Panc1 (cell line): ENCODE data around the gene COX7B. TPM values are rescaled to one million over a fixed set of nuclear protein-coding genes. Genes with fewer than 3 reads are reported as not detected.

Source experiments
- ATAC-seq: fragments of 200-7000 bp; cut with Tn5 transposase; 2 replicates; pipeline ENCODE4 v1.9.1; 2020; ENCODE audit warnings: mild to moderate bottlenecking, moderate library complexity
- BruUV-seq: library from RNA; stranded (reverse); fragments of 400-500 nt; replicated peaks from 2 replicates; lab custom pipeline; 2021; lab: Mats Ljungman, UMichigan
- CTCF ChIA-PET: fragments of 300-600 bp; sonication (Branson Sonifier 250); formaldehyde crosslinking; loops from one replicate; lab custom pipeline; 2022; ENCODE audit warnings: antibody characterized with exemption; lab: Charles Lee
- POLR2A ChIA-PET: fragments of 300-600 bp; sonication (Branson Sonifier 250); formaldehyde crosslinking; loops from one replicate; lab custom pipeline; 2022; ENCODE audit warnings: antibody characterized with exemption; lab: Charles Lee
- DNase-seq: peaks from one replicate; pipeline ENCODE4 v3.0.0-alpha.2; 2010; ENCODE audit warnings: low read depth, low spot score
- H3K27ac ChIP-seq: 2 replicates; pipeline ENCODE4 v1.5.1; 2011; ENCODE audit warnings: mild to moderate bottlenecking, low read length, inconsistent platforms
- H3K27me3 ChIP-seq: fragments of 200-500 bp; sonication (Bioruptor generic); 2 replicates; pipeline ENCODE4 v1.6.0; 2014; ENCODE audit warnings: low read length, inconsistent platforms; ENCODE audit not compliant: control insufficient read depth, insufficient read depth
- H3K36me3 ChIP-seq: fragments of 200-500 bp; sonication (Bioruptor generic); 2 replicates; pipeline ENCODE4 v1.5.1; 2014; ENCODE audit warnings: inconsistent platforms, mild to moderate bottlenecking, low read length, moderate library complexity; ENCODE audit not compliant: control insufficient read depth, insufficient read depth
- H3K4me1 ChIP-seq: 2 replicates; pipeline ENCODE4 v1.5.1; 2011; ENCODE audit warnings: inconsistent platforms, mild to moderate bottlenecking, low read length, moderate library complexity; ENCODE audit not compliant: control insufficient read depth, insufficient read depth
- H3K4me3 ChIP-seq, 2 experiments: 2 replicates each; pipeline ENCODE4 v1.5.1; 2011 to 2012; ENCODE audit warnings: low read depth in 2 of 2, low read length in 2 of 2, mild to moderate bottlenecking in 2 of 2, inconsistent platforms in 1 of 2, moderate library complexity in 1 of 2
- H3K9me3 ChIP-seq: fragments of 200-500 bp; sonication (Bioruptor generic); 2 replicates; pipeline ENCODE4 v1.5.1; 2014; ENCODE audit warnings: low read depth, mild to moderate bottlenecking, inconsistent platforms, low read length, moderate library complexity; ENCODE audit not compliant: control insufficient read depth, insufficient read depth
- POLR2AphosphoS5 ChIP-seq: IDR thresholded peaks from 2 replicates; pipeline ENCODE4 v1.6.1; 2012; ENCODE audit warnings: mild to moderate bottlenecking, low read depth, low read length, moderate library complexity
- SIN3A ChIP-seq: IDR thresholded peaks from 2 replicates; pipeline ENCODE4 v1.6.1; 2012; ENCODE audit warnings: low read depth, mild to moderate bottlenecking, low read length, moderate library complexity, borderline replicate concordance; ENCODE audit not compliant: insufficient read depth
- TCF7L2 ChIP-seq: IDR thresholded peaks from 2 replicates; pipeline ENCODE4 v1.6.1; 2011; ENCODE audit warnings: mild to moderate bottlenecking, low read depth, low read length, inconsistent platforms
- in situ Hi-C: cut with HindIII; loops from 2 replicates; pipeline ENCODE4 v1.10.0; 2016; ENCODE audit warnings: low sequenced_read_pairs, low pct_unique_long_range_greater_than_20kb
- intact Hi-C: fragments of 100-400 bp; cut with micrococcal nuclease; formaldehyde crosslinking; loops from one replicate; pipeline ENCODE4 v1.10.0; 2022; ENCODE audit not compliant: unreplicated experiment
- total RNA-seq: library from RNA; stranded (reverse); gene quantifications from one replicate; pipeline ENCODE4 v1.2.1, GENCODE V29; 2021; ENCODE audit not compliant: unreplicated experiment
- TF ChIP-seq, protein P1 (sequence below): fragments of 450-650 bp; IDR thresholded peaks from 2 replicates; pipeline ENCODE4 v1.5.1; 2017; ENCODE audit warnings: mild to moderate bottlenecking
- TF ChIP-seq, protein P2 (sequence below), 2 experiments: IDR thresholded peaks; 2 replicates each; pipeline ENCODE4 v1.6.1; 2011 to 2012; ENCODE audit warnings: low read depth in 2 of 2, control low read depth in 1 of 2, low read length in 1 of 2, mild to moderate bottlenecking in 1 of 2, moderate library complexity in 1 of 2; ENCODE audit not compliant: insufficient read depth in 1 of 2

COX7B gene
- total RNA-seq, 1 experiment from 2014 or later, result 352 TPM

- peaks cover 2% of the 10 kb centered on the region; the same call in 1 of the 2 replicates for H3K36me3 ChIP-seq
- no peaks in the 10 kb centered on the region for H3K27me3 ChIP-seq
- peak within 1 kb of the TSS; percentile 93 for H3K27ac ChIP-seq
- TF ChIP-seq, protein P1, sequence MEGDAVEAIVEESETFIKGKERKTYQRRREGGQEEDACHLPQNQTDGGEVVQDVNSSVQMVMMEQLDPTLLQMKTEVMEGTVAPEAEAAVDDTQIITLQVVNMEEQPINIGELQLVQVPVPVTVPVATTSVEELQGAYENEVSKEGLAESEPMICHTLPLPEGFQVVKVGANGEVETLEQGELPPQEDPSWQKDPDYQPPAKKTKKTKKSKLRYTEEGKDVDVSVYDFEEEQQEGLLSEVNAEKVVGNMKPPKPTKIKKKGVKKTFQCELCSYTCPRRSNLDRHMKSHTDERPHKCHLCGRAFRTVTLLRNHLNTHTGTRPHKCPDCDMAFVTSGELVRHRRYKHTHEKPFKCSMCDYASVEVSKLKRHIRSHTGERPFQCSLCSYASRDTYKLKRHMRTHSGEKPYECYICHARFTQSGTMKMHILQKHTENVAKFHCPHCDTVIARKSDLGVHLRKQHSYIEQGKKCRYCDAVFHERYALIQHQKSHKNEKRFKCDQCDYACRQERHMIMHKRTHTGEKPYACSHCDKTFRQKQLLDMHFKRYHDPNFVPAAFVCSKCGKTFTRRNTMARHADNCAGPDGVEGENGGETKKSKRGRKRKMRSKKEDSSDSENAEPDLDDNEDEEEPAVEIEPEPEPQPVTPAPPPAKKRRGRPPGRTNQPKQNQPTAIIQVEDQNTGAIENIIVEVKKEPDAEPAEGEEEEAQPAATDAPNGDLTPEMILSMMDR, result no peak
- TF ChIP-seq POLR2AphosphoS5 (peak; percentile 69), TCF7L2 (no peak), SIN3A (0 out of 2 replicates have a peak, but pooled peaks have one; percentile 60)
- TF ChIP-seq, protein P2, sequence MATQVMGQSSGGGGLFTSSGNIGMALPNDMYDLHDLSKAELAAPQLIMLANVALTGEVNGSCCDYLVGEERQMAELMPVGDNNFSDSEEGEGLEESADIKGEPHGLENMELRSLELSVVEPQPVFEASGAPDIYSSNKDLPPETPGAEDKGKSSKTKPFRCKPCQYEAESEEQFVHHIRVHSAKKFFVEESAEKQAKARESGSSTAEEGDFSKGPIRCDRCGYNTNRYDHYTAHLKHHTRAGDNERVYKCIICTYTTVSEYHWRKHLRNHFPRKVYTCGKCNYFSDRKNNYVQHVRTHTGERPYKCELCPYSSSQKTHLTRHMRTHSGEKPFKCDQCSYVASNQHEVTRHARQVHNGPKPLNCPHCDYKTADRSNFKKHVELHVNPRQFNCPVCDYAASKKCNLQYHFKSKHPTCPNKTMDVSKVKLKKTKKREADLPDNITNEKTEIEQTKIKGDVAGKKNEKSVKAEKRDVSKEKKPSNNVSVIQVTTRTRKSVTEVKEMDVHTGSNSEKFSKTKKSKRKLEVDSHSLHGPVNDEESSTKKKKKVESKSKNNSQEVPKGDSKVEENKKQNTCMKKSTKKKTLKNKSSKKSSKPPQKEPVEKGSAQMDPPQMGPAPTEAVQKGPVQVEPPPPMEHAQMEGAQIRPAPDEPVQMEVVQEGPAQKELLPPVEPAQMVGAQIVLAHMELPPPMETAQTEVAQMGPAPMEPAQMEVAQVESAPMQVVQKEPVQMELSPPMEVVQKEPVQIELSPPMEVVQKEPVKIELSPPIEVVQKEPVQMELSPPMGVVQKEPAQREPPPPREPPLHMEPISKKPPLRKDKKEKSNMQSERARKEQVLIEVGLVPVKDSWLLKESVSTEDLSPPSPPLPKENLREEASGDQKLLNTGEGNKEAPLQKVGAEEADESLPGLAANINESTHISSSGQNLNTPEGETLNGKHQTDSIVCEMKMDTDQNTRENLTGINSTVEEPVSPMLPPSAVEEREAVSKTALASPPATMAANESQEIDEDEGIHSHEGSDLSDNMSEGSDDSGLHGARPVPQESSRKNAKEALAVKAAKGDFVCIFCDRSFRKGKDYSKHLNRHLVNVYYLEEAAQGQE (IDR thresholded peaks at IDR 0.05; ENCODE audit: insufficient read depth in 1 of 2, low read depth in 2 of 2, low read length in 1 of 2), result no peak
- DNase-seq, result peak; percentile 90
- intact Hi-C loops (no loop called here), in situ Hi-C loops (no loop called here)
- no peaks in the 10 kb centered on the region; the same call in 1 of the 2 replicates for H3K4me1 ChIP-seq
- peak; percentile 97 for ATAC-seq
- ChIA-PET POLR2A (interaction anchor here (0.6 kb wide), 1 partner anchor 189 kb away, joined by 4 read pairs; no protein-coding TSS in a partner anchor), CTCF (no interaction called here)
- no peaks in the 10 kb centered on the region for H3K9me3 ChIP-seq
- peak within 1 kb of the TSS; percentile 91 to 95 for H3K4me3 ChIP-seq
- BruUV-seq, result TSS peak; percentile 85
These were observed 4.1 kb upstream of the COX7B start, which contains the start of gene MAGT1 for GRCh38 chrX:77894921-77895886. MAGT1 (minus strand) TSS chrX:77895435; CDS start chrX:77895410, 25 bp downstream.

DNA sequence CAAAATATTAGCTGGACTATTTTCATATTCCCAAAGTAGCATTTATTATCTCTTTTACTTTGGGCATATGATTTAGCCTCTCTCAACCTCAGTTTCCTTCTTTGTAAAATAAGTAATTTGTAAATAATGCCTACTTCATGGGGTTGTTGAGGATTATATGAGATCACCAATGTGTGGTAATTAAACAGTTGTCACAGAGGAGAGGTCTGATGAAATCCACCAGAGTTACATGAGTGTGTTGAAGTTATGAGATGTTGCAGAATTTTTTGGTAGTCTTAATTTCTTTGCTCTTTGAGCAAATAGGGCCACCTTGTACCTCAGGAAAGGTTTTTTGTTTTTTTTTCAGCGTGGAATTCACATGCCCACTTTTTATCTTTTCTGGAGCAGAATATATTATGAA lies 1.4 kb downstream of the COX7B start:
- no peak for DNase-seq
- H3K9me3 ChIP-seq, result no peaks in the 10 kb centered on the region
- TF ChIP-seq, protein P2 (IDR thresholded peaks at IDR 0.05; ENCODE audit: insufficient read depth in 1 of 2, low read depth in 2 of 2, low read length in 1 of 2), result no peak
- TF ChIP-seq, protein P1, result no peak
- TF ChIP-seq POLR2AphosphoS5 (no peak), SIN3A (no peak), TCF7L2 (no peak)
- peak overlapping the region; percentile 73 to 98 for H3K4me3 ChIP-seq
- H3K4me1 ChIP-seq, result 0 out of 2 replicates have a peak, but pooled peaks cover 3% of the 10 kb centered on the region
- no peak for ATAC-seq
- POLR2A ChIA-PET, result no interaction called here
- peak overlapping the region; percentile 99 for H3K27ac ChIP-seq
- CTCF ChIA-PET, result no interaction called here
- in situ Hi-C loops, result no loop called here
- intact Hi-C loops, result no loop called here
- H3K27me3 ChIP-seq, result no peaks in the 10 kb centered on the region
- peaks cover 4% of the 10 kb centered on the region for H3K36me3 ChIP-seq
- BruUV-seq, result no TSS peak
